Mesothelial cell of epicardium (in vitro differentiated cells): ENCODE data around the gene FAM3B. TPM values are rescaled to one million over a fixed set of nuclear protein-coding genes. Genes with fewer than 3 reads are reported as not detected.

Experiments
- DNase-seq, 2 experiments: peaks; one replicate each; pipeline ENCODE4 v3.0.0; 2021; ENCODE audit warnings: low spot score in 2 of 2; ENCODE audit not compliant: unreplicated experiment in 2 of 2
- H3K27ac Mint-ChIP-seq: 2 replicates; pipeline ENCODE4 v1.8.0; 2021; ENCODE audit warnings: mixed read lengths
- H3K27me3 Mint-ChIP-seq: 2 replicates; pipeline ENCODE4 v1.8.0; 2021; ENCODE audit warnings: low read depth, mixed read lengths
- H3K36me3 Mint-ChIP-seq: 2 replicates; pipeline ENCODE4 v1.8.0; 2021; ENCODE audit warnings: mixed read lengths
- H3K4me1 Mint-ChIP-seq: 2 replicates; pipeline ENCODE4 v1.8.0; 2021; ENCODE audit warnings: mixed read lengths
- H3K4me3 Mint-ChIP-seq: 2 replicates; pipeline ENCODE4 v1.8.0; 2021; ENCODE audit warnings: mild to moderate bottlenecking, moderate library complexity, mixed read lengths
- H3K9me3 Mint-ChIP-seq: 2 replicates; pipeline ENCODE4 v1.8.0; 2021; ENCODE audit warnings: mixed read lengths
- CTCF ChIP-seq: fragments of 200-600 bp; sonication (generic); IDR thresholded peaks from one replicate; pipeline ENCODE4 v1.5.0; 2021; ENCODE audit warnings: antibody characterized with exemption; ENCODE audit not compliant: unreplicated experiment
- total RNA-seq: library from RNA; stranded (reverse); gene quantifications from 3 replicates; pipeline ENCODE4 v1.2.1, GENCODE V29; 2021

The FAM3B gene
- total RNA-seq, 1 donor from 2014 or later, result 1.4 TPM

- no peaks in the 10 kb centered on the region for H3K4me1 Mint-ChIP-seq
- peaks cover 9% of the 10 kb centered on the region for H3K27me3 Mint-ChIP-seq
- H3K4me3 Mint-ChIP-seq, result no peak overlapping the region
- DNase-seq, result no peak
- peaks cover 2% of the 10 kb centered on the region for H3K36me3 Mint-ChIP-seq
- TF ChIP-seq CTCF, result no peak
- no peak overlapping the region for H3K27ac Mint-ChIP-seq
- peaks cover 4% of the 10 kb centered on the region for H3K9me3 Mint-ChIP-seq
Observed at GRCh38 chr21:41387042-41387819, 70.6 kb downstream of the FAM3B start.

- DNase-seq, result no peak
- H3K27me3 Mint-ChIP-seq, result peaks cover 9% of the 10 kb centered on the region
- H3K4me1 Mint-ChIP-seq, result no peaks in the 10 kb centered on the region
- H3K9me3 Mint-ChIP-seq, result peaks cover 4% of the 10 kb centered on the region
- H3K4me3 Mint-ChIP-seq, result no peak overlapping the region
- no peak overlapping the region for H3K27ac Mint-ChIP-seq
- no peak for TF ChIP-seq CTCF
- H3K36me3 Mint-ChIP-seq, result peaks cover 2% of the 10 kb centered on the region
Observed at GRCh38 chr21:41387824-41388223, 71.2 kb downstream of the FAM3B start.

- Mint-ChIP-seq H3K27me3 (peaks cover 9% of the 10 kb centered on the region), H3K27ac (no peak overlapping the region)
Observed at GRCh38 chr21:41388259-41388658, 71.7 kb downstream of the FAM3B start.

GRCh38 chr21:41390043-41390639 lies 73.5 kb downstream of the FAM3B start:
- peaks cover 4% of the 10 kb centered on the region for H3K9me3 Mint-ChIP-seq
- H3K27ac Mint-ChIP-seq, result no peak overlapping the region
- H3K27me3 Mint-ChIP-seq, result peaks cover 17% of the 10 kb centered on the region

More at GRCh38 chr21:41388259-41388658, 71.7 kb downstream of the FAM3B start:
- H3K36me3 Mint-ChIP-seq, result peaks cover 2% of the 10 kb centered on the region
- no peak overlapping the region for H3K4me3 Mint-ChIP-seq
- peaks cover 4% of the 10 kb centered on the region for H3K9me3 Mint-ChIP-seq
- DNase-seq, result no peak
- no peaks in the 10 kb centered on the region for H3K4me1 Mint-ChIP-seq
- no peak for TF ChIP-seq CTCF

GRCh38 chr21:41393876-41394465 lies 77.4 kb downstream of the FAM3B start:
- Mint-ChIP-seq H3K27ac (no peak overlapping the region), H3K9me3 (no peaks in the 10 kb centered on the region), H3K27me3 (peaks cover 9% of the 10 kb centered on the region), H3K36me3 (peaks cover 2% of the 10 kb centered on the region), H3K4me1 (no peaks in the 10 kb centered on the region), H3K4me3 (no peak overlapping the region)
- no peak for DNase-seq
- TF ChIP-seq CTCF, result no peak

More at GRCh38 chr21:41390043-41390639, 73.5 kb downstream of the FAM3B start:
- no peak overlapping the region for H3K4me3 Mint-ChIP-seq
- no peak for DNase-seq
- H3K4me1 Mint-ChIP-seq, result no peaks in the 10 kb centered on the region
- peaks cover 2% of the 10 kb centered on the region for H3K36me3 Mint-ChIP-seq
- no peak for TF ChIP-seq CTCF
